Stimulated activated CD4-positive, alpha-beta T cell treated with anti-CD3 and anti-CD28 coated beads, Interleukin-15, amount 100 ng/mL, for 48 hours (primary cell): ENCODE data around the gene PLXNA3.

Experiments used
- DNase-seq, 2 donors: peaks; one replicate each; pipeline ENCODE4 v3.0.0-alpha.2; 2020; ENCODE audit warnings: low read depth in 2 of 2

Gene PLXNA3

GRCh38 chrX:154435171-154435733 lies 22.8 kb upstream of the PLXNA3 start:
- DNase-seq = no peak

GRCh38 chrX:154436374-154436982 lies 21.6 kb upstream of the PLXNA3 start:
- DNase-seq = no peak

- no peak for DNase-seq
Measured at GRCh38 chrX:154436983-154437752, 20.9 kb upstream of the PLXNA3 start, which contains the start of gene GDI1. Gene GDI1, plus strand, starts transcription at chrX:154437154. Its CDS starts 101 bp downstream, at chrX:154437255.

- no peak for DNase-seq
Measured at GRCh38 chrX:154437971-154438893, 19.8 kb upstream of the PLXNA3 start.

GRCh38 chrX:154439841-154440240 lies 18.2 kb upstream of the PLXNA3 start:
- DNase-seq = no peak

- no peak for DNase-seq
Measured at GRCh38 chrX:154440623-154441357, 17.3 kb upstream of the PLXNA3 start.

GRCh38 chrX:154441564-154441963 lies 16.5 kb upstream of the PLXNA3 start:
- no peak for DNase-seq

GRCh38 chrX:154441984-154442707 lies 15.9 kb upstream of the PLXNA3 start:
- DNase-seq = no peak

GRCh38 chrX:154443479-154443910 lies 14.6 kb upstream of the PLXNA3 start:
- no peak for DNase-seq

- DNase-seq = peak; percentile 41 to 61
Measured at GRCh38 chrX:154443992-154444754, 13.9 kb upstream of the PLXNA3 start, which contains the start of gene FAM50A. Gene FAM50A, plus strand, starts transcription at chrX:154444141. Its CDS starts 95 bp downstream, at chrX:154444236.

GRCh38 chrX:154444755-154445246 lies 13.3 kb upstream of the PLXNA3 start:
- DNase-seq = no peak

GRCh38 chrX:154445776-154446175 lies 12.3 kb upstream of the PLXNA3 start:
- no peak for DNase-seq

- DNase-seq = no peak
Measured at GRCh38 chrX:154446430-154446829, 11.7 kb upstream of the PLXNA3 start.

- DNase-seq = no peak
Measured at GRCh38 chrX:154448484-154448883, 9.6 kb upstream of the PLXNA3 start.

- no peak for DNase-seq
Measured at GRCh38 chrX:154449618-154450017, 8.5 kb upstream of the PLXNA3 start.

- DNase-seq = no peak
Measured at GRCh38 chrX:154450312-154450711, 7.8 kb upstream of the PLXNA3 start.

GRCh38 chrX:154452823-154453222 lies 5.3 kb upstream of the PLXNA3 start:
- DNase-seq = no peak

GRCh38 chrX:154457491-154458115 lies 478 bp upstream of the PLXNA3 start:
- peak in 1 of 2 donors; percentile 25 for DNase-seq
